OCI-LY7 (cell line): ENCODE results near the gene KRTAP5-5. TPM values are rescaled to one million over a fixed set of nuclear protein-coding genes. Genes with fewer than 3 reads are reported as not detected.

Source experiments
- BruUV-seq: library from RNA; stranded (reverse); fragments of 400-500 nt; replicated peaks from 2 replicates; lab custom pipeline; 2021; lab: Mats Ljungman, UMichigan
- CTCF ChIA-PET: fragments of 300-600 bp; sonication (Branson Sonifier 250); formaldehyde crosslinking; loops from one replicate; lab custom pipeline; 2022; ENCODE audit warnings: antibody characterized with exemption; ENCODE audit not compliant: unreplicated experiment; lab: Charles Lee
- POLR2A ChIA-PET: fragments of 300-600 bp; sonication (Branson Sonifier 250); formaldehyde crosslinking; loops from one replicate; lab custom pipeline; 2022; ENCODE audit warnings: antibody characterized with exemption; lab: Charles Lee
- DNase-seq: peaks from one replicate; pipeline ENCODE4 v3.0.0-alpha.2; 2015; ENCODE audit warnings: low spot score
- H2AFZ ChIP-seq: fragments of 200-600 bp; sonication (generic), shearing (Covaris generic); 2 replicates; pipeline ENCODE4 v1.6.1; 2014; ENCODE audit warnings: mild to moderate bottlenecking, antibody characterized with exemption, low read length, moderate library complexity
- H3K27ac ChIP-seq: fragments of 200-600 bp; sonication (generic); 2 replicates; pipeline ENCODE4 v1.5.1; 2014; ENCODE audit warnings: mixed run types, low read depth, mild to moderate bottlenecking, moderate library complexity, low read length, inconsistent platforms; ENCODE audit not compliant: poor library complexity, severe bottlenecking
- H3K36me3 ChIP-seq: fragments of 200-600 bp; sonication (generic); 2 replicates; pipeline ENCODE4 v1.6.1; 2014; ENCODE audit warnings: mild to moderate bottlenecking, antibody characterized with exemption, low read length, moderate library complexity, mixed read lengths; ENCODE audit not compliant: insufficient read depth
- H3K4me1 ChIP-seq: fragments of 200-600 bp; sonication (generic); 2 replicates; pipeline ENCODE4 v1.5.1; 2014; ENCODE audit warnings: mild to moderate bottlenecking, low read length; ENCODE audit not compliant: insufficient read depth, poor library complexity, severe bottlenecking
- H3K4me2 ChIP-seq: fragments of 200-600 bp; sonication (generic); 2 replicates; pipeline ENCODE4 v1.6.1; 2014; ENCODE audit warnings: mild to moderate bottlenecking, low read length
- H3K4me3 ChIP-seq: fragments of 200-600 bp; sonication (generic); 2 replicates; pipeline ENCODE4 v1.5.1; 2014; ENCODE audit warnings: mild to moderate bottlenecking, low read depth, low read length; ENCODE audit not compliant: poor library complexity, severe bottlenecking
- H3K79me2 ChIP-seq: fragments of 200-600 bp; sonication (generic); 2 replicates; pipeline ENCODE4 v1.6.1; 2016; ENCODE audit warnings: low read depth, mild to moderate bottlenecking, low read length, moderate library complexity, mixed read lengths; ENCODE audit not compliant: insufficient read depth
- H3K9me2 ChIP-seq: fragments of 200-600 bp; sonication (generic); 2 replicates; pipeline ENCODE4 v1.6.1; 2016; ENCODE audit warnings: mild to moderate bottlenecking, low read length, mixed read lengths; ENCODE audit not compliant: insufficient read depth
- H3K9me3 ChIP-seq: fragments of 200-600 bp; sonication (generic); 2 replicates; pipeline ENCODE4 v1.6.1; 2014; ENCODE audit warnings: mild to moderate bottlenecking, mixed run types, low read length, mixed read lengths
- H4K20me1 ChIP-seq: fragments of 200-600 bp; sonication (generic); 2 replicates; pipeline ENCODE4 v1.6.1; 2014; ENCODE audit warnings: mild to moderate bottlenecking, antibody characterized with exemption, low read length, moderate library complexity, mixed read lengths; ENCODE audit not compliant: insufficient read depth
- CTCF ChIP-seq: fragments of 200-600 bp; sonication (generic); conservative IDR thresholded peaks from 2 replicates; pipeline ENCODE4 v1.5.1; 2014; ENCODE audit warnings: mild to moderate bottlenecking, antibody characterized with exemption, low read length, moderate library complexity, mixed read lengths
- EZH2phosphoT487 ChIP-seq: fragments of 200-600 bp; sonication (generic); IDR thresholded peaks from 2 replicates; pipeline ENCODE4 v1.6.1; 2018; ENCODE audit warnings: low read depth, borderline replicate concordance, mild to moderate bottlenecking, mixed run types, antibody characterized with exemption, low read length, moderate library complexity, mixed read lengths
- intact Hi-C: fragments of 100-400 bp; cut with micrococcal nuclease; formaldehyde crosslinking; loops from one replicate; pipeline ENCODE4 v1.10.0; 2022; ENCODE audit not compliant: unreplicated experiment
- total RNA-seq, 2 experiments: library from RNA; depleted of rRNA in 1 of 2; stranded (reverse); fragments of >200 nt in 1 of 2; shearing (Covaris generic) in 1 of 2; gene quantifications; 2 replicates each; pipeline ENCODE4 v1.2.3, GENCODE V29; 2014 to 2022

Gene KRTAP5-5
- total RNA-seq, 2 experiments from 2014 or later, result not detected

DNA sequence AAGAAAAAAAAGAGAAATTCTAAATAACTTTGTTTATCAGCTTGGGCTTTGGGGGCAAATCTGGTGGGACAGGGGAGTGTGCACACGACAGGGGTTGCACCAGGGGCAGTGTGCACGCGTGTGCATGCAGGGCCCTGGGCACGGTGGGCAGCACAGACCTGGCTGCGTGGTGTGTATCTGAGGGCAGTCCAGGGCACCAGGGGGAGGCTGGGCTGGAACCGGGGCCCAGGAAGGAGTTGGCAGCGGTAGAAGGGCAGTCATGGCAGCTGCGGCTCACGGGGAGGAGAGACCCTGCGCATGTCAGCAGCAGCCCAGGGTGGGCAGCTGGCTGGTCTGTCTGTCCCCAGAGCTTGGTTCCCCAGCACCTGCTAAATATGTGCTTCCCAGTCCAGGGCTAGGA is 4.3 kb downstream of the KRTAP5-5 start:
- Histone ChIP-seq H2AFZ (no peak overlapping the region), H3K4me2 (no peak overlapping the region), H3K36me3 (no peaks in the 10 kb centered on the region), H3K9me2 (no peaks in the 10 kb centered on the region), H3K4me3 (no peak overlapping the region), H4K20me1 (no peaks in the 10 kb centered on the region), H3K79me2 (no peaks in the 10 kb centered on the region), H3K9me3 (no peaks in the 10 kb centered on the region), H3K4me1 (no peaks in the 10 kb centered on the region), H3K27ac (no peak overlapping the region)
- no TSS peak for BruUV-seq
- POLR2A ChIA-PET, result no interaction called here
- no peak for DNase-seq
- TF ChIP-seq EZH2phosphoT487 (no peak), CTCF (no peak)
- CTCF ChIA-PET, result no interaction called here
- intact Hi-C loops, result no loop called here

- no peak overlapping the region for H3K4me2 ChIP-seq
- no peaks in the 10 kb centered on the region for H3K9me2 ChIP-seq
- H3K4me1 ChIP-seq, result no peaks in the 10 kb centered on the region
- no peak overlapping the region for H3K4me3 ChIP-seq
- H2AFZ ChIP-seq, result no peak overlapping the region
- no peak overlapping the region for H3K27ac ChIP-seq
- no peaks in the 10 kb centered on the region for H4K20me1 ChIP-seq
- CTCF ChIA-PET, result no interaction called here
- POLR2A ChIA-PET, result no interaction called here
- H3K79me2 ChIP-seq, result no peaks in the 10 kb centered on the region
- intact Hi-C loops, result no loop called here
- TF ChIP-seq EZH2phosphoT487, result no peak
- no peak for TF ChIP-seq CTCF
- BruUV-seq, result no TSS peak
- no peaks in the 10 kb centered on the region for H3K36me3 ChIP-seq
- DNase-seq, result no peak
- no peaks in the 10 kb centered on the region for H3K9me3 ChIP-seq
Measured at GRCh38 chr11:1636291-1636950, 6.8 kb downstream of the KRTAP5-5 start.

GRCh38 chr11:1637628-1638027 is 8.1 kb downstream of the KRTAP5-5 start:
- Histone ChIP-seq H3K79me2 (no peaks in the 10 kb centered on the region), H3K9me3 (no peaks in the 10 kb centered on the region), H3K4me2 (no peak overlapping the region), H3K27ac (no peak overlapping the region), H3K36me3 (no peaks in the 10 kb centered on the region), H4K20me1 (no peaks in the 10 kb centered on the region), H3K4me3 (no peak overlapping the region), H2AFZ (no peak overlapping the region), H3K9me2 (no peaks in the 10 kb centered on the region), H3K4me1 (no peaks in the 10 kb centered on the region)
- TF ChIP-seq EZH2phosphoT487 (no peak), CTCF (no peak)
- BruUV-seq, result no TSS peak
- CTCF ChIA-PET, result no interaction called here
- no peak for DNase-seq
- intact Hi-C loops, result no loop called here
- POLR2A ChIA-PET, result interaction anchor here (0.6 kb wide), 1 partner anchor 9 kb away, joined by 3 read pairs; no protein-coding TSS in a partner anchor
